Measurements from ENCODE around the gene PHYH.

- TF ChIP-seq CTCF (conservative IDR thresholded peaks at IDR 0.05; ENCODE audit: low read length), result no peak
- TF ChIP-seq EZH2phosphoT487 (IDR thresholded peaks at IDR 0.05; ENCODE audit: borderline replicate concordance), result no peak
Measured at GRCh38 chr10:13338390-13339110, 38.7 kb upstream of the PHYH start.
